K562 (cell line): Measurements from ENCODE around the gene QPRT. TPM values are rescaled to one million over a fixed set of nuclear protein-coding genes. Genes with fewer than 3 reads are reported as not detected.
"Not testable (repeated sequence)": the region's sequence is repeated elsewhere in the genome, so short reads cannot be mapped to it uniquely, and the experiment has no call there.

Experiments
- ATAC-seq: fragments of 200-7000 bp; cut with Tn5 transposase; 3 replicates; pipeline ENCODE4 v1.9.1; 2020; ENCODE audit warnings: moderate library complexity
- BruUV-seq: library from RNA; stranded (reverse); fragments of 400-500 nt; replicated peaks from 2 replicates; lab custom pipeline; 2021; lab: Mats Ljungman, UMichigan
- CTCF ChIA-PET: fragments of 300-600 bp; formaldehyde crosslinking; extraction: SDS; loops from one replicate; lab custom pipeline; 2021; ENCODE audit warnings: low intra/inter-chr PET ratio; lab: Yijun Ruan, JAX
- POLR2A ChIA-PET: fragments of 300-600, 350-650 bp; sonication (Branson Sonifier 250); formaldehyde crosslinking; extraction: SDS; loops from one replicate; lab custom pipeline; 2021; ENCODE audit warnings: antibody characterized with exemption, inconsistent platforms; lab: Yijun Ruan, JAX
- DNase-seq, 4 experiments: peaks; one replicate each; pipeline versions ENCODE4 v3.0.0 to v3.0.0-alpha.2; 2011 to 2018; ENCODE audit warnings: low spot score in 3 of 4, mixed read lengths in 3 of 4; ENCODE audit errors: extremely low read depth in 1 of 4
- FAIRE-seq: peaks from 2 replicates; lab custom pipeline; 2011; peaks lifted over from hg19 to GRCh38; lab: Jason Lieb, UNC
- H2AFZ ChIP-seq: 2 replicates; pipeline ENCODE4 v1.6.0; 2011; ENCODE audit warnings: low read depth, low read length, control low read depth, inconsistent platforms
- H3K27ac ChIP-seq: fragments of 200-600 bp; 3 replicates; pipeline ENCODE4 v1.8.0; 2011; ENCODE audit warnings: low read depth, mild to moderate bottlenecking, control low read depth, inconsistent platforms, low read length, moderate library complexity, mixed read lengths; ENCODE audit errors: extremely low read depth
- H3K27me3 ChIP-seq, 2 experiments: fragments of 300-600 bp in 1 of 2; 2 replicates in 1 of 2; 3 replicates in 1 of 2; pipeline versions ENCODE4 v1.6.0 to v1.8.0; 2011; ENCODE audit warnings: inconsistent platforms in 2 of 2, low read length in 2 of 2, mild to moderate bottlenecking in 1 of 2, mixed read lengths in 1 of 2, moderate library complexity in 1 of 2; ENCODE audit not compliant: control insufficient read depth in 2 of 2, insufficient read depth in 2 of 2
- H3K36me3 ChIP-seq: fragments of 300-600 bp; 3 replicates; pipeline ENCODE4 v1.8.0; 2011; ENCODE audit warnings: mild to moderate bottlenecking, low read length, inconsistent platforms; ENCODE audit not compliant: control insufficient read depth, insufficient read depth
- H3K4me1 ChIP-seq, 2 experiments: fragments of 200-600 bp in 1 of 2; replicated peaks in 1 of 2; 2 replicates in 1 of 2; 3 replicates in 1 of 2; pipeline versions ENCODE4 v1.5.1 to v1.8.0; 2011; ENCODE audit warnings: inconsistent platforms in 2 of 2, low read length in 2 of 2, mild to moderate bottlenecking in 1 of 2, mixed read lengths in 1 of 2, moderate library complexity in 1 of 2; ENCODE audit not compliant: control insufficient read depth in 2 of 2, insufficient read depth in 2 of 2
- H3K4me2 ChIP-seq: 2 replicates; pipeline ENCODE4 v1.6.1; 2011; ENCODE audit warnings: low read length, control low read depth, inconsistent platforms, mixed read lengths; ENCODE audit not compliant: insufficient read depth
- H3K4me3 ChIP-seq: fragments of 200-600 bp; sonication (generic), shearing (Covaris generic); 2 replicates; pipeline ENCODE4 v1.5.1; 2016; ENCODE audit warnings: control low read depth, inconsistent platforms
- H3K79me2 ChIP-seq: fragments of 200-600 bp; 3 replicates; pipeline ENCODE4 v1.8.0; 2011; ENCODE audit warnings: low read length, inconsistent platforms; ENCODE audit not compliant: control insufficient read depth, insufficient read depth
- H3K9ac ChIP-seq, 2 experiments: 2 replicates each; pipeline versions ENCODE4 v1.6.0 to v1.6.1; 2011; ENCODE audit warnings: low read depth in 2 of 2, low read length in 2 of 2, control low read depth in 1 of 2, inconsistent platforms in 1 of 2, mild to moderate bottlenecking in 1 of 2, mixed read lengths in 1 of 2; ENCODE audit not compliant: insufficient read depth in 1 of 2
- H3K9me1 ChIP-seq: one replicate; pipeline ENCODE4 v1.6.0; 2011; ENCODE audit warnings: inconsistent platforms, mild to moderate bottlenecking, low read length, moderate library complexity; ENCODE audit not compliant: control insufficient read depth, insufficient read depth
- H3K9me3 ChIP-seq: replicated peaks from 2 replicates; pipeline ENCODE4 v1.5.1; 2011; ENCODE audit warnings: low read depth, low read length, inconsistent platforms; ENCODE audit not compliant: control insufficient read depth, insufficient read depth
- H4K20me1 ChIP-seq: replicated peaks from 2 replicates; pipeline ENCODE4 v1.6.1; 2011; ENCODE audit warnings: low read length, inconsistent platforms, mixed read lengths; ENCODE audit not compliant: control insufficient read depth, insufficient read depth
- CBFA2T3 ChIP-seq: fragments of 450-650 bp; IDR thresholded peaks from 2 replicates; pipeline ENCODE4 v1.6.1; 2017
- CEBPG ChIP-seq, 3 experiments: fragments of 200-800 bp in 1 of 3; sonication (Bioruptor generic) in 1 of 3; sonication (generic) in 1 of 3; formaldehyde crosslinking in 1 of 3; IDR thresholded peaks in 2 of 3; conservative IDR thresholded peaks in 1 of 3; 2 replicates each; pipeline versions ENCODE4 v1.6.1 to v1.8.0; 2016 to 2022; ENCODE audit warnings: missing compliant biosample characterization in 2 of 3, missing genetic modification characterization in 2 of 3, mild to moderate bottlenecking in 1 of 3, missing genetic modification reagents in 1 of 3
- CXXC5 ChIP-seq: fragments of 250-450 bp; sonication (Bioruptor Pico); IDR thresholded peaks from 2 replicates; pipeline ENCODE4 v1.8.0; 2022; ENCODE audit warnings: inconsistent platforms, mild to moderate bottlenecking, moderate library complexity
- DACH1 ChIP-seq: fragments of 450-650 bp; IDR thresholded peaks from 2 replicates; pipeline ENCODE4 v1.6.1; 2018; ENCODE audit not compliant: partially characterized antibody
- ETV1 ChIP-seq: fragments of 450-650 bp; conservative IDR thresholded peaks from 2 replicates; pipeline ENCODE4 v1.6.1; 2016; ENCODE audit warnings: missing genetic modification characterization, control low read depth, low read depth, missing compliant biosample characterization
- GABPA ChIP-seq: fragments of 200-800 bp; sonication (Bioruptor generic); conservative IDR thresholded peaks from 2 replicates; pipeline ENCODE4 v1.6.1; 2016; ENCODE audit warnings: low read depth, missing genetic modification characterization, missing compliant biosample characterization
- HDAC1 ChIP-seq, 2 experiments: fragments of 450-650 bp; IDR thresholded peaks; 2 replicates each; pipeline ENCODE4 v1.6.1; 2016 to 2017; ENCODE audit warnings: inconsistent platforms in 1 of 2, mild to moderate bottlenecking in 1 of 2, moderate library complexity in 1 of 2
- KDM1A ChIP-seq, 2 experiments: fragments of 450-650 bp; IDR thresholded peaks; 2 replicates each; pipeline ENCODE4 v1.6.1; 2016; ENCODE audit warnings: mild to moderate bottlenecking in 2 of 2
- KLF1 ChIP-seq: fragments of 450-650 bp; IDR thresholded peaks from 2 replicates; pipeline ENCODE4 v1.6.1; 2016; ENCODE audit warnings: missing genetic modification characterization, missing compliant biosample characterization
- KLF16 ChIP-seq: IDR thresholded peaks from 2 replicates; pipeline ENCODE4 v1.6.1; 2016; ENCODE audit warnings: antibody characterized with exemption
- NR2C2 ChIP-seq, 2 experiments: fragments of 200-800 bp in 1 of 2; sonication (Bioruptor generic) in 1 of 2; sonication (generic) in 1 of 2; formaldehyde crosslinking in 1 of 2; IDR thresholded peaks; 2 replicates each; pipeline versions ENCODE4 v1.6.1 to v1.8.0; 2016 to 2022; ENCODE audit warnings: mild to moderate bottlenecking in 1 of 2, missing compliant biosample characterization in 1 of 2, missing genetic modification characterization in 1 of 2, missing genetic modification reagents in 1 of 2
- RCOR1 ChIP-seq, 2 experiments: IDR thresholded peaks; 2 replicates each; pipeline ENCODE4 v1.6.1; 2012; ENCODE audit warnings: low read depth in 2 of 2, low read length in 2 of 2, borderline replicate concordance in 1 of 2, improper control_type of control experiment in 1 of 2
- SMAD4 ChIP-seq: fragments of 250-450 bp; sonication (Bioruptor Pico); conservative IDR thresholded peaks from 2 replicates; pipeline ENCODE4 v1.8.0; 2021; ENCODE audit warnings: inconsistent platforms, mild to moderate bottlenecking, moderate library complexity
- SMARCA5 ChIP-seq: fragments of 450-650 bp; IDR thresholded peaks from 2 replicates; pipeline ENCODE4 v1.6.1; 2016
- TCF3 ChIP-seq: sonication (generic); formaldehyde crosslinking; IDR thresholded peaks from 2 replicates; pipeline ENCODE4 v1.4.0; 2020; ENCODE audit warnings: mild to moderate bottlenecking, missing genetic modification reagents
- ZNF639 ChIP-seq, 2 experiments: fragments of 200-800 bp in 1 of 2; sonication (Bioruptor generic) in 1 of 2; sonication (generic) in 1 of 2; formaldehyde crosslinking in 1 of 2; IDR thresholded peaks in 1 of 2; conservative IDR thresholded peaks in 1 of 2; 2 replicates each; pipeline versions ENCODE4 v1.5.0 to v1.6.1; 2016 to 2020; ENCODE audit warnings: missing compliant biosample characterization in 1 of 2, missing genetic modification characterization in 1 of 2, missing genetic modification reagents in 1 of 2
- ZSCAN29 ChIP-seq: fragments of 450-650 bp; IDR thresholded peaks from 2 replicates; pipeline ENCODE4 v1.6.1; 2017
- WGBS: fragments of 100-300 bp; shearing (Covaris generic); methylation state at CpG from one replicate; pipeline ENCODE4 v1.1.6; 2016; ENCODE audit warnings: low coverage, mixed read lengths; ENCODE audit not compliant: insufficient coverage; ENCODE audit errors: missing lambda C conversion rate; 5-methylcytosine and 5-hydroxymethylcytosine counted together
- in situ Hi-C: fragments of 300-500 bp; cut with MboI; formaldehyde crosslinking; loops from 4 replicates; pipeline ENCODE4 v1.15.0; 2018; ENCODE audit warnings: inconsistent platforms, mixed read lengths
- intact Hi-C: fragments of 100-400 bp; cut with micrococcal nuclease; formaldehyde crosslinking; loops from 2 replicates; pipeline ENCODE4 v1.14.2; 2022
- polyA plus RNA-seq, 8 experiments: library from polyadenylated mRNA; depleted of rRNA in 4 of 8; stranded (reverse) in 5 of 8; unstranded in 3 of 8; fragments of >200 nt; fragmentation: Nextera tagmentation in 2 of 8; fragmentation: Illumina TruSeq in 1 of 8; extraction: Ambion mirVana in 2 of 8; extraction: Trizol in 1 of 8; gene quantifications; 2 replicates each; pipeline versions ENCODE4 v1.2.1 to v1.2.3, GENCODE V29; 2011 to 2014; ENCODE audit warnings: inconsistent platforms in 1 of 8, missing spikeins in 1 of 8
- total RNA-seq, 7 experiments: library from RNA; depleted of rRNA in 6 of 7; stranded (reverse); fragments of >200 nt in 6 of 7; fragmentation: Illumina TruSeq in 2 of 7; extraction: Trizol in 2 of 7; gene quantifications; 2 replicates each; pipeline versions ENCODE4 v1.2.1 to v1.2.3, GENCODE V29; 2011 to 2021; ENCODE audit warnings: low replicate concordance in 1 of 7
- TF ChIP-seq, protein P1 (sequence below): fragments of 450-650 bp; IDR thresholded peaks from 2 replicates; pipeline ENCODE4 v1.6.1; 2016

Gene QPRT
- total and polyA plus RNA-seq, 9 of the 15 experiments (the other 6 are each of a cell fraction or from before 2014, with no cell fraction given) = 7.7 to 112 (median 64.1) TPM

DNA sequence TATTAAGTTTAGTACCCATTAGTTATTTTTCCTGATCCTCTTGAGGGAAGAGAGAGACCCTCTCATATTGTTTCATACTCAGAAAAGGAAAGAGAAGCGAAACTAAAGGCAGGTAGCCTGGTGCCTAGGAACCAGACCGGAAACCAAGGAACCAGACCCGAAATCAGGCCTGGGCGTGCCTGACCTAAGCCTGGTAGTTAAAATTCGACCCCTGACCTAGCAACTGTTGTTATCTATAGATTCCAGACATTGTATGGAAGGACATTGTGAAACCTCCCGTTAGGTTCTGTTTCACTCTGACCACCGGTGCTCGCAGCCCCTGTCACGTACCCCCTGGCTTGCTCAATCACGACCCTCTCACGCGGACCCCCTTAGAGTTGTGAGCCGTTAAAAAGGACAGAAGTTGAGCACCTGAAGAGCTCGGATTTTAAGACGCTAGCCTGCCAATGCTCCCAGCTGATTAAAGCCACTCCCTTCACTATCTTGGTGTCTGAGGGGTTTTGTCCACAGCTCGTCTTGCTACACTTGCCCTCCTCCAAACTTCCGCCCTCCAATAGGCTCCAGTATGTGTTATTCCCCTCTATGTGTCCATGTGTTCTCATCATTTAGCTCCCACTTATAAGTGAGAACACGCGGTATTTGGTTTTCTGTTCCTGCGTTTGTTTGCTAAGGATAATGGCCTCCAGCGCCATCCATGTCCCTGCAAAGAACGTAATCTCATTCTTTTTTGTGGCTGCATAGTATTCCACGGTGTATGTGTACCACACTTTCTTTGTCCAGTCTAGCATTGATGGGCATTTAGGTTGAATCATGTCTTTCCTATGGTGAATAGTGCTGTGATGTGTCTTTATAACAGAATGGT is 10.7 kb downstream of the QPRT start:
- H3K27me3 ChIP-seq, BruUV-seq, H3K4me3 ChIP-seq, H3K9me1 ChIP-seq, H3K9ac ChIP-seq, CTCF ChIA-PET, H3K9me3 ChIP-seq, H2AFZ ChIP-seq: not testable (repeated sequence)
- POLR2A ChIA-PET = interaction anchor here (0.6 to 4.5 kb wide), 9 partner anchors 10 to 410 kb away, joined by 3 to 30 read pairs (median 4); partner anchors contain the start of genes QPRT and SPN
- in situ Hi-C loops (loop anchor here (10.0 kb wide), 1 partner anchor 335 kb away; the partner anchor contains the start of gene C16orf92), intact Hi-C loops (loop anchor here (5.0 kb wide), 1 partner anchor 47 kb away; no protein-coding TSS in a partner anchor)
- H3K79me2 ChIP-seq = peaks cover 51% of the 10 kb centered on the region
- peak in 1 of 4 experiments; percentile 76 for DNase-seq
- H3K27ac ChIP-seq = peak overlapping the region; percentile 61; the same call in 2 of the 3 replicates
- H4K20me1 ChIP-seq = 0 out of 2 replicates have a peak, but pooled peaks cover 15% of the 10 kb centered on the region
- peak overlapping the region; percentile 62 for H3K4me2 ChIP-seq
- 18% methylated on average over 23 of the region's 23 CpGs for WGBS
- peak; percentile 84 for FAIRE-seq
- peaks cover 40% of the 10 kb centered on the region; the same call in 2 of the 3 replicates for H3K36me3 ChIP-seq
- peak; percentile 54 for ATAC-seq
- H3K4me1 ChIP-seq = peaks cover 15 to 38% of the 10 kb centered on the region in 2 experiments
- TF ChIP-seq SMAD4 (CRISPR knock-in tag) = peak; percentile 96
- TF ChIP-seq HDAC1 (IDR thresholded peaks at IDR 0.05) = peak in 1 of 2 experiments; percentile 42; a peak in 1 of 4 replicates
- peak in 1 of 2 experiments; percentile 57; a peak in 1 of 4 replicates for TF ChIP-seq ZNF639 (CRISPR knock-in tag; conservative IDR thresholded peaks at IDR 0.05 in 1 of 2, IDR thresholded peaks at IDR 0.05 in 1 of 2)
- TF ChIP-seq CXXC5 = peak; percentile 63
- peak; percentile 76 for TF ChIP-seq DACH1
- TF ChIP-seq, protein P1, sequence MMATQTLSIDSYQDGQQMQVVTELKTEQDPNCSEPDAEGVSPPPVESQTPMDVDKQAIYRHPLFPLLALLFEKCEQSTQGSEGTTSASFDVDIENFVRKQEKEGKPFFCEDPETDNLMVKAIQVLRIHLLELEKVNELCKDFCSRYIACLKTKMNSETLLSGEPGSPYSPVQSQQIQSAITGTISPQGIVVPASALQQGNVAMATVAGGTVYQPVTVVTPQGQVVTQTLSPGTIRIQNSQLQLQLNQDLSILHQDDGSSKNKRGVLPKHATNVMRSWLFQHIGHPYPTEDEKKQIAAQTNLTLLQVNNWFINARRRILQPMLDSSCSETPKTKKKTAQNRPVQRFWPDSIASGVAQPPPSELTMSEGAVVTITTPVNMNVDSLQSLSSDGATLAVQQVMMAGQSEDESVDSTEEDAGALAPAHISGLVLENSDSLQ = 0 out of 2 replicates have a peak, but pooled peaks have one; percentile 8
- peak; percentile 88 for TF ChIP-seq CBFA2T3
- TF ChIP-seq ETV1 (tag) = peak; percentile 47; the same call in 1 of the 2 replicates
- TF ChIP-seq TCF3 (CRISPR knock-in tag) = peak; percentile 89
- TF ChIP-seq NR2C2 (CRISPR knock-in tag; IDR thresholded peaks at IDR 0.05) = peak; percentile 87
- peak; percentile 91 for TF ChIP-seq NR2C2 (tag; IDR thresholded peaks at IDR 0.05)
- TF ChIP-seq KDM1A (IDR thresholded peaks at IDR 0.05) = peak; percentile 93 to 95
- TF ChIP-seq SMARCA5 = peak; percentile 84
- 0 out of 2 replicates have a peak, but pooled peaks have one; percentile 14 for TF ChIP-seq ZSCAN29
- TF ChIP-seq GABPA (tag) = peak; percentile 66
- TF ChIP-seq RCOR1 (IDR thresholded peaks at IDR 0.05; ENCODE audit: borderline replicate concordance in 1 of 2, low read depth in 2 of 2, low read length in 2 of 2) = peak; percentile 15 to 62; a peak in 2 of 4 replicates
- TF ChIP-seq CEBPG (CRISPR knock-in tag; IDR thresholded peaks at IDR 0.05) = peak; percentile 77
- TF ChIP-seq CEBPG (tag; conservative IDR thresholded peaks at IDR 0.05 in 1 of 2, IDR thresholded peaks at IDR 0.05 in 1 of 2) = peak in 1 of 2 experiments; percentile 56; a peak in 2 of 4 replicates
- peak; percentile 79 for TF ChIP-seq KLF1
- TF ChIP-seq KLF16 = peak; percentile 70
